Right lung (tissue), 5 donors: ENCODE results near the gene KLF11. TPM values are rescaled to one million over a fixed set of nuclear protein-coding genes. Genes with fewer than 3 reads are reported as not detected.
"Not testable (repeated sequence)": the region's sequence is repeated elsewhere in the genome, so short reads cannot be mapped to it uniquely, and the experiment has no call there.

ENCODE experiments used
- DNase-seq, 2 donors: peaks; one replicate each; pipeline ENCODE4 v3.0.0-alpha.2; 2013
- polyA plus RNA-seq, 5 donors: library from polyadenylated mRNA; unstranded; fragments of 120-200 nt; gene quantifications; one replicate each; pipeline versions ENCODE4 v1.2.1 to v1.2.3, GENCODE V29; 2013; ENCODE audit warnings: inconsistent platforms in 1 of 5, low replicate concordance in 1 of 5; ENCODE audit not compliant: insufficient read length in 5 of 5, insufficient read depth in 1 of 5

KLF11 gene
- polyA plus RNA-seq, 5 donors = 17.5 to 21.2 (median 18.1) TPM

DNA sequence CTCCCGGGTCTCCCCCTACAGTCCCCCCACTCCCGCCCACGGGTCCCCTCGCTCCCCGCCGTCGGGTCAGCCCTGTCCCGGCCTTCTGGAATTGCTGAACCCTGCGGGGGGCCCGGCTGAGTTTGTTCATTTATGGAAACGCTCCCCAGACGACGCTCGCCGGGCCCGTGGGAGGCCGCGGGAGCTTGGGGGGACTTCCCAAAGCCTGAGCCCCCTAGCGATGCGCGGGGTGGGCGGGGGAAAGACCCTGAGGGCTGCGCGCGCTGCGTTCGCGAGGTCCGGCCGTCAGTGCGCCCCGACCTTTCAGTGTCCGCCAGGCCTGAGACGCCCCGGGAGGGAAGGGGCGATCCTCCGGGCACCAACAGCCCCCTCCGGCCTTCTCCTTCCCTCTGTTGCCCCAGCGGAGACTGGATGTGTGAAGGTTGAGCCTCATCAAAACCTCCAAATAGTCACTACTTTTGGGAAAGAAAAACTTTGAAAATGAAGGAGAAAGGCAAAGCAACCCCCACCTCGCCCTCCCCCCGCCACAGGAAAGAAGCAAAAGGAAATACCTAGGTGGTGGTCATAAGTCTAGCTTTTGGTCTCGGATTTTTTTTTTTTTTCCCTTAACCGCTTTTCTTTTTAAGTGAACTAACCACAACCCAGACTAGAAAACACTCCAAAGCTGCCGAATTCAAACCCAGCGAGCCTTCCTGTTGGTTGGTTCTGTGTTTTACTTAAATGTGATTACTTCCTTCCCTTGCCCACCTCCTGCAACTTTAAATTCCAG is 37.4 kb downstream of the KLF11 start:
- no peak for DNase-seq

GRCh38 chr2:10083046-10083445 is 39.7 kb downstream of the KLF11 start:
- no peak for DNase-seq

- DNase-seq = no peak
These were observed 40.4 kb downstream of the KLF11 start for GRCh38 chr2:10083692-10084211.

DNA sequence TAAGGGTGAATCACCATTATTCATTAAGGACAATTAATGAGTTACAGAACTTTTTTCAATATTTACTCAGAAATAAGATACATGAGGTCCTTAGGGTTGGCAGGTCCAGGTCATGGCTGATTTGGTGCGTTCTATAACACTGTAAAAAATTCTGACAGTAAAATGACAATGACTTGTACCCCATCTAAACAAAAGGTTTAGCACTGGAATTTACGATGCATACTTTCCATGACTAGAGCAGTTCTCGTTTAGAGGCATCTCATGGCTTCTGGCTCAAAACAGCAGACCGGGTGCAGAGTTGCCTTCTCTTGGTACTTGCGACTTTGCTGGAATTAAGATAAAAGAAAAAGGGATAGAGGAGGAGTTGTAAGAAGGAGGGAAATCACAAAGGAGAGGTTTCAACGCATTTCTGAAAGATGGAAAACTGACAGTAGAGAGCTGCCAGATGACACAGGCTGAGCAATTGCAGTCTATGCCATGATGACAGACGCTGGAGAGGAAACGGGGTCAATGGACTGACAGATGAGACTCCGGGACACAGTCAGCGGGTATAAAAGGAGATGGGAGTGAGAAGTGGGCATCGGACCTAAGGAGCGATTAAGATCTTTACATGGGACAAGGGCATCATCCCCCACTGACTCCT is 41.0 kb downstream of the KLF11 start:
- no peak for DNase-seq

GRCh38 chr2:10085043-10085667 is 41.8 kb downstream of the KLF11 start:
- DNase-seq = no peak

GRCh38 chr2:10085668-10086059 is 42.3 kb downstream of the KLF11 start:
- DNase-seq = no peak

DNA sequence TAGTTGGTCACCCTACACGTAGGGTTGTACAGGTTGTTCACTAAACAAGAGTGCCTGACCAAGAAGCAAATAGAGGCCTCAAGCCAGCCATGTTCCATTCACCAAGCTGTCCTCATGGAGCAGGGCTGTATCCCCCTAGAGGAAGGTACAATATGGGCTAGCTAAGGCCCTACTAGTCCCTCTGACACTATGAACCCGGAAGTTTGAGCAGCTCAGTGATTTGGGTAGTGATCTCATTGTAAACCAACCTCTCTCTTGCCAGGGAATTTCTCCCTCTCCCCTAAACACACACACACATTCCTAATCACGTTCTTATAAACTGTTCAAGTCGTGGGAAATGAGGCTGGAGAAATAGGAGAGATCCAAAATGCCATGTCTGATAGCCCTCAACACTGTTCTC is 43.6 kb downstream of the KLF11 start:
- no peak for DNase-seq

- DNase-seq = no peak
These were observed 44.0 kb downstream of the KLF11 start for GRCh38 chr2:10087360-10087759.

GRCh38 chr2:10089565-10090190 is 46.3 kb downstream of the KLF11 start:
- no peak for DNase-seq

DNA sequence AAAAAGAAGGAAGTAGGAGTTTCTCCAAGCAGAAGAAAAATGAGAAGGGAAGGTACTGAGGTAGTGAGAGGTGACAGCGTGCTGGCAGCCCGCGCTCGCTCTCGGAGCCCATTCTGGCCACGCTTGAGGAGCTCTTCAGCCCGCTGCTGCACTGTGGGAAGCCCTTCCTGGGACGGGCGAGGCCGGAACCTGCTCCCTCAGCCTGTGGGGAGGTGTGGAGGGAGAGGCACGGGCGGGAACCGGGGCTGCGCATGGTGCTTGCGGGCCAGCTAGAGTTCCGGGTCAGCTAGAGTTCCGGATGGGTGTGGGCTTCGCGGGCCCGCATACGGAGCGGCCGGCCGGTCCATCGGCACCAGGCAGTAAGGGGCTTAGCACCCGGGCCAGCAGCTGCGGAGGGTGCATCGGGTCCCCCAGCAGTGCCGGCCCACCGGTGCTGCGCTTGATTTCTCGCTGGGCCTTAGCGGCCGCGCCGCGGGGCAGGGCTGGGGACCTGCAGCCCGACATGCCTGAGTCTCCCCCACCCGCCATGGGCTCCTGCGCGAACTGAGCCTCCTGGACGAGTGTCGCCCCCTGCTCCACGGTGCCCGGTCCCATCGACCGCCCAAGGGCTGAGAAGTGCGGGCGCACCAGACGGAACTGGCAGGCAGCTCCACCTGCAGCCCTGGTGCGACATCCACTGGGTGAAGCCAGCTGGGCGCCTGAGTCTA is 48.0 kb downstream of the KLF11 start:
- DNase-seq = no peak

- not testable (repeated sequence) for DNase-seq
These were observed 48.5 kb downstream of the KLF11 start for GRCh38 chr2:10091889-10092244.

GRCh38 chr2:10094271-10094814 is 51.0 kb downstream of the KLF11 start:
- no peak for DNase-seq

DNA sequence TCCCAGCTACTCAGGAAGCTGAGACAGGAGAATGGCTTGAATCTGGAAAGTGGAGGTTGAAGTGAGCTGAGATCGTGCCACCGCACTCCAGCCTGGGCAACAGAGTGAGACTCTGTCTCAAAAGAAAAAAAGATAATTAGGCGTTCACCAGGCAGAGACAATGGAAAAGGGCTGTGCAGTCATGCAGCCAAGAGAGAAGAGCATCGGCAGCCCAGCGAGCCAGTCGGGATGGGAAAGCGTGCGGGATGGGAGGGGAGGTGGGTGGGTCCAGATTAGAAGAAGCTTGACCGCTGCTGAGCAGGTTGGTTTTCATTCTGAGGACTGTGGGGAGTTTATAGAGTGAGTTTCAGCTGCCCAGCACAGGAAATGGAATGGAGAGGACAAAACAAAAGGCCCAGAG is 51.8 kb downstream of the KLF11 start:
- no peak for DNase-seq

GRCh38 chr2:10096641-10097040 is 53.3 kb downstream of the KLF11 start:
- DNase-seq = no peak

GRCh38 chr2:10097352-10098148 is 54.2 kb downstream of the KLF11 start:
- DNase-seq = no peak

GRCh38 chr2:10101491-10101890 is 58.1 kb downstream of the KLF11 start:
- DNase-seq = no peak

DNA sequence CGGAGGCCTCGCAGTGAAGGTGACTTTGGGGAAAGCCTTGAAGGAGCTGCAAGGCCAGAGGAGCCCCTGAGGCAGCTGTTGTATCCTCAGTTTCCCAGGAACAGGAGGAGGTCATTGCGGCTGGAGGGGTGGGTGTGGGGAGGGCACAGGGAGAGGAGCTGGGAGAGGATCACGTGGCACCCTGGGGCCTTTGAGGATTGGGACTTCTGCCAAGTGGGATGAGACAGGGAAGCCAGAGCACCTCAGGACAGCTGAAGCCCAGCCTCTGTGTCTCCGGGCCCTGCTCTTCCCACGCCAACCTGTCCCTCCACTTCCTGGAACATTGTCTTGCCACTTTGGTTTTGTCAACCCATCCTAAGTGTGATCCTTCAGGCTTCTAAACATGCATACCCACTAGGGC is 59.8 kb downstream of the KLF11 start:
- no peak for DNase-seq
